GF-D8 (cell line): ENCODE measurements around the gene MSRB2.

Source experiments
- DNase-seq: peaks from one replicate; lab custom pipeline; 2025; lab: John Stamatoyannopoulos, UW

MSRB2 gene

DNA sequence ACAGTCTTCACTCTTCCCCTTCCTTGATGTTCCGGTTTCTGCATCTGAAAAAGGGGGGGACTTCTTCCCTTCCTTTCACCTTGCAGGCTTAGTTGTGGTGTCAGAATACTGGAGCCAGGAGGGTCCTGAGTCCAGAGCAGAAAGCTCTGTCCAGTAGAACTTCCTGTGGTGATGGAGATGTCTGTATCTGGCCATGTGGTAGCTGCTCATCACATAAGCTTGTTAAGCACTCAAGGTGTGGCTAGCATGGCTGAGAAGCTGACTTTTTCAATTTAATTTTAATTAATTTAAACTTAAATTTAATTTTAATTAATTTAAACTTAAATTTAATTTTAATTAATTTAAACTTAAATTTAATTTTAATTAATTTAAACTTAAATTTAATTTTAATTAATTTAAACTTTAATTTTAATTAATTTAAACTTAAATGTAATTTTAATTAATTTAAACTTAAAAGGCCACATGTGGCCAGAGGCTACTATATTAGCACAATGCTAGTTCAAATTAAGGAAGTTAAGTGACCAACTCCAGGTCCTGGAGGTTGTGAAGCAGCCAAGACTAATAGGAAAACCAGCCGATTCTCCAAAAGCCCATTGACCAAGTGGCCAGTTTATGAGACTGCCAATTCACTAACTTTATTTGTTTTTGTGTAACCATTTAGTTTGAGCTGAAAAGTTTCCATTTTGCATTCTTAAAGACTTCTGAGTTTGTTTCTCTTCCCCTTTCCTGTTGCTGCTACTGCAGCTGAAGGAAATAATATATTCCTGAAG lies 16.3 kb downstream of the MSRB2 start:
- DNase-seq, result no peak

DNA sequence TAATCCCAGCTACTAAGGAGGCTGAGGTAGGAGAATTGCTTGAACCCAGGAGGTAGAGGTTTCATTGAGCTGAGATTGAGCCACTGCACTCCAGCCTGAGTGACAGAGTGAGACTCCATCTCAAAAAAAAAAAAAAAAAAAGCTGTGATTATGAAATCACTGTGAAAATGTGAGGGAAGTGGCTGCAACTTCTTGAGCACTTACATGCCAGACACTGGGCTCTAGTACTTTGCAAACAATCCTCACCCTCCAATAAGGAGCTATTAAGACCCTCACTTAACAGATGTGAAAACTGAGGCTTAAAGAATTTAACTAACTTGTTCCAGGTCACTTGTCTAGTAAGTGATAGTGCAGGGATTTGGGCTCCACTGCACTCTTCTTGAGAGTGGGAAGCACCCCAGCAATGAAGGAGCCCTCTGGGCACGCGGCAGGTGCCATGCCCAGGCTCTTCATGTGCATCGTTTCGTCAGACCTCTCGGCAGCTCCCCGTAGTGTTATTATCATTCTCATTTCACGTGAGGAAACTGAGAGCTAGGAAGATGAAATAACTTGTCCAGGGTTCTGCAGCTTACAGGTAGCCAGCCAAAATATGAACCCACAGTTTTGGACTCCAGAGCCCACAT lies 19.0 kb downstream of the MSRB2 start:
- no peak for DNase-seq

- no peak for DNase-seq
Measured at GRCh38 chr10:23116486-23117205, 21.3 kb downstream of the MSRB2 start.

DNA sequence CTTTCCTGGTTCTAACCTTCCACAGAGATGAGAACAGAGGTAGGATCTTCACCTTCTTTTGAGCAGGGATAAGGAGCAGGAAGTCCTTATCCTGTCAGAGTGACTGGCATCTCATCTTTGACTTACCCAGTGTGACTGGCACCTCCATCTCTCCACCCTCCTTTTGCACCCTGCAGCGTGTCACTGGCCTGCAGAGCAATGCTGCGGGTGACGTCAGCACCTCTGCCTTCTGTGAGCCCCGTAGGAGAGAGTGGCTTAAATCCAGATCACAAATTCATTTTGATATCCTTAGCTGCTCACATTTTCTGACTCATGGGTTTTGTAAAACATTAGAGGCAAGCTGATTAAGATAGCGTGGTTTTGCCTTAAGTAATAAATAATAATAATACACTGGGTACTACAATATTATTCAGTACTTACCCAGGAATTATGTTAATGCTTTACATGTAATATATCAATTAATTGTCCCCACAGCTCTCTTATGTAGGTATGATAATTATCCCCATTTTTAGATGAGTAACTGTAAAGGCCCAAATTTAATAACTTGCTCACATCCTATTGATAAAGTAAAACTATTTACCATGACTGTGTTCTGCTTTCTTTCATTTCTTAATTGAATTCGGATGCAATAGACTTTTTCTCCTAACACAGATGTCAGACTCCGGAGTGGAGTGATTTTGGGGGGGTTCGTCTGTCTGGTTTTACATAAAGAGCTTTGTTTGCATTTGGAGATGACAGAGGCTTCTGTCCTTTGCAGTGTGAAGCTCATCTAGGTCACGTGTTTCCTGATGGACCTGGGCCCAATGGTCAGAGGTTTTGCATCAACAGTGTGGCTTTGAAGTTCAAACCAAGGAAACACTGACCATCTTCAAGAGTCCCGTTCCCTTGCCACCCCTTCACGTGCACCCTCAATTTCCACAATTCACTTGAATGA lies 24.9 kb downstream of the MSRB2 start:
- DNase-seq, result no peak

DNA sequence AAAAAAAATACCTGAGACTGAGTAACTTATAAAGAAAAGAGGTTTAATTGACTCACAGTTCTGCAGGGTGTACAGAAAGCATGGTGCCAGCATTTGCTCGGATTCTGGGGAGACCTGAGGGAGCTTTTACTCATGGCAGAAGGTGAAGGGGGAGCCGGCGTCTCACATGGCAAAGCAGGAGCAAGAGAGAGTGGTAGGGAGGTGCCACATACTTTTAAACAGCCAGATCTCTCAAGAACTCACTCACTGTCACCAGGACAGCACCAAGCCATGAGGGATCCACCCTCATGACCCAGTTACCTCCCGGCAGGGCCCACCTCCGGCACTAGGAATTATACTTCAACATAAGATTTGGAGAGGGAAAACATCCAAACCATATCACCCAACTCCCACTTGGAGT lies 25.8 kb downstream of the MSRB2 start:
- DNase-seq, result no peak

DNA sequence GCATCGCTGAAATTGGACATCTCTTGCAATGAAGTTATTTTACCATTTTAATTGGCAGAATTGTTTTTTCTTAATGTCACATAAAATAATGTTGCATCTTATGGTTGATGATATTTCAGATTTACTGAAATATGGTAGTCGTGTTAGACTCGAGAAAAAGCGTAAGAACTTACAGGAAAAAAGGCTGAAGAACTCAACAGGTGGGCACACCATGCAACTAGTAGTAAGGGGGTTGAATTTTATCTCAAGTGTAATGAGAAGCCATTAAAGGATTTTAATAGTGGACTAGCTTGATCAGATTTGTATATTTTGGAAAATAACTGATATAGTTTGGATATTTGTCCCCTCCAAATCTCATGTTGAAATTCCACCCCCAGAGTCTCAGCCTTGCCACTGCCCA lies 41.1 kb downstream of the MSRB2 start:
- no peak for DNase-seq

DNA sequence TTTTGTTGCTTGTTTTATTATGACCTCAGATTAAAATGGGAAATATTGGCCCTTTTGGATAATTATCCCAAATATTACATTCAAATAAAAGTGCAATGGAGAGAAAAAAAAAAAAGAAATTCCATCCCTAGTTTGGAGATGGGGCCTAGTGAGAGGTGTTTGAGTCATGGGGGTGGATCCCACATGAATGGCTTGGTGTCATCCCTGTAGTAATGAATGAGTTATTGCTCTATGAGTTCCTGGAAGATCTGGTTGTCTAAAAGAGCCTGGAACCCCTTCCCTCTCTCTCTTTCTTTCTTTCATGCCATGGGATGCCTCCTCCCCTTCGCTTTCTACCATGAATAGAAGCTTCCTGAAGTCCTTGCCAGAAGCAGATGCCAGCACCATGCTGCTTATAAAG lies 44.3 kb downstream of the MSRB2 start:
- no peak for DNase-seq

GRCh38 chr10:23141995-23142394 lies 46.6 kb downstream of the MSRB2 start:
- no peak for DNase-seq

DNA sequence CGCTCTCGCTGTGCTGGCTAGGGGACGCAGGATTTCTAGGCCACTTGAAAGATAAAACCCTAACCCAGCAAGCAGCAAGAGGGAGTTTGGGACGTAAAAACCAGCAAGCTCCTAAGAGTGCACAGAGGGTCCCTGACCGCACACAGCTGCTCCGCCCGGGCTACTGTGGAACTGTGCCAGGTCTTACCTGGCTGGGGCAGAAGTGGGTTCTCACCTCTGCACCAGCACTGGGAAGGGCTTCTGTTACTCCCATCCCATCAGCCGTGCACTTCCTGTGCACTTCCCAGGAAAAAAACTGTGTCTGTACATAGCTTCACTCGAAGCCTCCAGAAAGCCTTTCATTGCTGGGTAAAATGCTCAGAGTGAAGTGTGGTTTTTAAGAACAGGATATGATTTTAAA lies 50.9 kb downstream of the MSRB2 start:
- no peak for DNase-seq

GRCh38 chr10:23147035-23147434 lies 51.7 kb downstream of the MSRB2 start:
- DNase-seq, result no peak

DNA sequence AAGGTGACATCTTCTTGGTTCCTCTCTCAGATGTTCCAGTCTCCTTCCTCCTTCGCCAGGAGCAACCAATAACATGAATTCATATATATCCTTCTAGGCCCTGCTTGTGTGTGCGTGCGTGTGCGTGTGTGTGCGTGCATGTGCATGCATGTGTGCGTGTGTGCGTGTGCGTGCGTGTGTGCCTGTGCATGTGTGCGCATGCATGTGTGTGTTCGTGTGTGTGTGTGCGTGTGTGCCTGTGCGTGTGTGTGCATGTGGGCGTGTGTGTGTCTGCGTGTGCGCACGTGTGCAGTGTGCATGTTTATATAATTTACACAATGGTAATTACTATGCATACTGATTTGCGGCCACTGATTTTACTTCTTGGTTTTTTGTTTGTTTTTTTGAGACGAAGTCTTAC lies 52.8 kb downstream of the MSRB2 start:
- no peak for DNase-seq

GRCh38 chr10:23150091-23150490 lies 54.7 kb downstream of the MSRB2 start:
- no peak for DNase-seq

GRCh38 chr10:23150610-23151009 lies 55.2 kb downstream of the MSRB2 start:
- no peak for DNase-seq

GRCh38 chr10:23151071-23151470 lies 55.7 kb downstream of the MSRB2 start:
- no peak for DNase-seq

GRCh38 chr10:23155169-23155568 lies 59.8 kb downstream of the MSRB2 start:
- DNase-seq, result no peak

GRCh38 chr10:23156447-23157150 lies 61.2 kb downstream of the MSRB2 start:
- no peak for DNase-seq

GRCh38 chr10:23157239-23157681 lies 61.9 kb downstream of the MSRB2 start:
- no peak for DNase-seq

DNA sequence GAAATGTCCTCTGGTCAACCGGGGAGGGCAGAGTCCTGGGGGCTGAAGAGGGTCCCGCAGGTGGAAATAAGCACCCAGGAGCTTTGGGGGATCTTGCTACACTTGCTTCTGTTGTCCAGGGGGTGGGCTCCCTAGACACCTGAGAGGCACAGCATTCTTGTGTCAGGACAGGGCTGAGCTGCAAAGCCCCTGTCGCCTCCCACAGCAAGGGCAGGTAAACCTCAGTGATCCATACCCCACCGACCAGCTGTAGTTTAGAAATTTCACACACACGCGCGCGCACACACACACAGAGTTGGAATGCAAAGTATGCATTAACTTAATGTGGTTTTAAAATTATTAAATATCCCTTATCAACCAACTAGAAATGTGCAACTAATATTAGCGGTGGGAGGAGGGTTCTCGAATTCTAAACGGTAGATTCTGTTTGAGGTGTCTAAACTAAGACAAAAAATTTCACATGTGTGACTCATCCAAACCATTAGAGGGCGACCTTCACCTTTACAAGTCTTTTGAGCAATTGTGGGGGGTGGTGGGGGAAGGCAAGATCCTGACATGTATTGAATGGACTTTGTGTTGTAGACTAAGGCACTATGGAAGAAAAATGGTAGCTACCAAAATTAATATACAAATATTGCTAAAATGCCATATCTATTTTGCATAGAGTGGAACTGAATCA lies 62.5 kb downstream of the MSRB2 start:
- DNase-seq, result no peak

GRCh38 chr10:23158370-23158769 lies 63.0 kb downstream of the MSRB2 start:
- DNase-seq, result no peak

GRCh38 chr10:23171232-23171876 lies 76.0 kb downstream of the MSRB2 start:
- DNase-seq, result no peak
